Renal cortex interstitium (tissue), 11 donors: ENCODE data around the gene GPR156. TPM values are rescaled to one million over a fixed set of nuclear protein-coding genes. Genes with fewer than 3 reads are reported as not detected.
A peak's percentile ranks its signal among the peaks of the same experiment; 100 is the strongest.

ENCODE experiments used
- DNase-seq, 11 donors: peaks; one replicate each; pipeline ENCODE4 v3.0.0-alpha.2; 2013; ENCODE audit warnings: low read depth in 9 of 11, low spot score in 4 of 11; ENCODE audit errors: extremely low read depth in 1 of 11
- polyA plus RNA-seq, 3 donors: library from polyadenylated mRNA; unstranded; fragments of 120-200 nt; gene quantifications; one replicate each; pipeline ENCODE4 v1.2.1, GENCODE V29; 2013; ENCODE audit not compliant: insufficient read length in 3 of 3

The GPR156 gene
- polyA plus RNA-seq, 3 donors: 2.5 to 3.0 (median 2.7) TPM

- no peak for DNase-seq
Measured at GRCh38 chr3:120145542-120146285, 139.3 kb downstream of the GPR156 start.

- DNase-seq: peak in 4 of 11 donors; percentile 19 to 41 (median 23)
Measured at GRCh38 chr3:120144267-120144666, 140.8 kb downstream of the GPR156 start.

GRCh38 chr3:120143676-120144075 is 141.3 kb downstream of the GPR156 start:
- DNase-seq: no peak

- no peak for DNase-seq
Measured at GRCh38 chr3:120142236-120142635, 142.8 kb downstream of the GPR156 start.

- DNase-seq: no peak
Measured at GRCh38 chr3:120140098-120140742, 144.8 kb downstream of the GPR156 start.

- no peak for DNase-seq
Measured at GRCh38 chr3:120139140-120139539, 145.9 kb downstream of the GPR156 start.

- DNase-seq: no peak
Measured at GRCh38 chr3:120137548-120137947, 147.5 kb downstream of the GPR156 start.

GRCh38 chr3:120130656-120131055 is 154.4 kb downstream of the GPR156 start:
- DNase-seq: no peak

GRCh38 chr3:120129718-120130513 is 155.1 kb downstream of the GPR156 start:
- no peak for DNase-seq

GRCh38 chr3:120129051-120129450 is 156.0 kb downstream of the GPR156 start:
- DNase-seq: no peak

GRCh38 chr3:120125992-120126391 is 159.0 kb downstream of the GPR156 start:
- no peak for DNase-seq

- DNase-seq: no peak
Measured at GRCh38 chr3:120119846-120120510, 165.0 kb downstream of the GPR156 start.

Other genes with a start within 250 kb of the GPR156 start
- 10 to 100 TPM; 38.5 to 51.5 (median 48.6) TPM for gene GSK3B, start 190.8 kb downstream of the GPR156 start, polyA plus RNA-seq
- gene LRRC58, start 64.1 kb upstream of the GPR156 start, polyA plus RNA-seq: 10 to 100 TPM; 30.0 to 37.5 (median 33.9) TPM
- 100 to 1,000 TPM; 491 to 605 (median 545) TPM for gene FSTL1, start 165.8 kb upstream of the GPR156 start, polyA plus RNA-seq